GM12878 (cell line): Measurements from ENCODE around the gene BTG4.

Experiments
- EP300 ChIP-seq, 2 experiments: fragments of 150-350 bp in 1 of 2; IDR thresholded peaks; 2 replicates each; pipeline ENCODE4 v1.6.1; 2011 to 2012; ENCODE audit warnings: low read depth in 2 of 2, low read length in 2 of 2, borderline replicate concordance in 1 of 2, improper control_type of control experiment in 1 of 2, inconsistent platforms in 1 of 2; ENCODE audit not compliant: control insufficient read depth in 1 of 2
- EZH2 ChIP-seq: IDR thresholded peaks from 2 replicates; pipeline ENCODE4 v1.6.1; 2012; ENCODE audit warnings: low read depth, mild to moderate bottlenecking, control low read depth, inconsistent platforms, low read length, borderline replicate concordance; ENCODE audit not compliant: control insufficient read depth
- GABPA ChIP-seq: IDR thresholded peaks from 2 replicates; pipeline ENCODE4 v1.6.1; 2014; ENCODE audit warnings: antibody characterized with exemption, low read depth, mild to moderate bottlenecking, inconsistent platforms
- HDAC2 ChIP-seq: fragments of 200-600 bp; sonication (generic); IDR thresholded peaks from 2 replicates; pipeline ENCODE4 v1.6.1; 2017
- IRF5 ChIP-seq: fragments of 450-650 bp; IDR thresholded peaks from 2 replicates; pipeline ENCODE4 v1.6.1; 2017; ENCODE audit warnings: borderline replicate concordance
- JUNB ChIP-seq: IDR thresholded peaks from 2 replicates; pipeline ENCODE4 v1.6.1; 2016; ENCODE audit warnings: antibody characterized with exemption, mild to moderate bottlenecking
- MAX ChIP-seq: IDR thresholded peaks from 2 replicates; pipeline ENCODE4 v1.6.1; 2012; ENCODE audit warnings: low read depth, low read length, improper control_type of control experiment
- RAD51 ChIP-seq: fragments of 450-650 bp; IDR thresholded peaks from 2 replicates; pipeline ENCODE4 v1.6.1; 2016; ENCODE audit warnings: moderate library complexity, mild to moderate bottlenecking, inconsistent platforms
- SMC3 ChIP-seq: IDR thresholded peaks from 2 replicates; pipeline ENCODE4 v1.6.1; 2011; ENCODE audit warnings: low read length, improper control_type of control experiment, borderline replicate concordance
- TF ChIP-seq, protein P1 (sequence below): IDR thresholded peaks from 2 replicates; pipeline ENCODE4 v1.6.1; 2011; ENCODE audit warnings: mild to moderate bottlenecking, low read depth, low read length, moderate library complexity; ENCODE audit not compliant: insufficient replicate concordance
- TF ChIP-seq, protein P2 (sequence below), 3 experiments: IDR thresholded peaks in 2 of 3; conservative IDR thresholded peaks in 1 of 3; 2 replicates each; pipeline ENCODE4 v1.5.1; 2011; ENCODE audit warnings: low read depth in 3 of 3, low read length in 3 of 3, mild to moderate bottlenecking in 3 of 3, control low read depth in 2 of 3, moderate library complexity in 2 of 3, inconsistent platforms in 1 of 3, mixed read lengths in 1 of 3; ENCODE audit not compliant: control insufficient read depth in 2 of 3, insufficient read depth in 1 of 3; ENCODE audit errors: extremely low read depth in 1 of 3
- TF ChIP-seq, protein P3 (sequence below): IDR thresholded peaks from 2 replicates; pipeline ENCODE4 v1.6.1; 2011; ENCODE audit warnings: borderline replicate concordance, low read depth, mild to moderate bottlenecking, moderate library complexity, mixed read lengths, low read length; ENCODE audit not compliant: insufficient read depth; ENCODE audit errors: extremely low read length

GRCh38 chr11:111452817-111453552 is 59.2 kb downstream of the BTG4 start:
- no peak for TF ChIP-seq MAX
- no peak for TF ChIP-seq EP300 (IDR thresholded peaks at IDR 0.05; ENCODE audit: borderline replicate concordance in 1 of 2, control insufficient read depth in 1 of 2, low read depth in 2 of 2, low read length in 2 of 2)
- TF ChIP-seq JUNB, result no peak
- TF ChIP-seq, protein P1, sequence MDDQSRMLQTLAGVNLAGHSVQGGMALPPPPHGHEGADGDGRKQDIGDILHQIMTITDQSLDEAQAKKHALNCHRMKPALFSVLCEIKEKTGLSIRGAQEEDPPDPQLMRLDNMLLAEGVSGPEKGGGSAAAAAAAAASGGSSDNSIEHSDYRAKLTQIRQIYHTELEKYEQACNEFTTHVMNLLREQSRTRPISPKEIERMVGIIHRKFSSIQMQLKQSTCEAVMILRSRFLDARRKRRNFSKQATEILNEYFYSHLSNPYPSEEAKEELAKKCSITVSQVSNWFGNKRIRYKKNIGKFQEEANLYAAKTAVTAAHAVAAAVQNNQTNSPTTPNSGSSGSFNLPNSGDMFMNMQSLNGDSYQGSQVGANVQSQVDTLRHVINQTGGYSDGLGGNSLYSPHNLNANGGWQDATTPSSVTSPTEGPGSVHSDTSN, result no peak
- no peak for TF ChIP-seq GABPA
- no peak for TF ChIP-seq SMC3
- TF ChIP-seq, protein P2, sequence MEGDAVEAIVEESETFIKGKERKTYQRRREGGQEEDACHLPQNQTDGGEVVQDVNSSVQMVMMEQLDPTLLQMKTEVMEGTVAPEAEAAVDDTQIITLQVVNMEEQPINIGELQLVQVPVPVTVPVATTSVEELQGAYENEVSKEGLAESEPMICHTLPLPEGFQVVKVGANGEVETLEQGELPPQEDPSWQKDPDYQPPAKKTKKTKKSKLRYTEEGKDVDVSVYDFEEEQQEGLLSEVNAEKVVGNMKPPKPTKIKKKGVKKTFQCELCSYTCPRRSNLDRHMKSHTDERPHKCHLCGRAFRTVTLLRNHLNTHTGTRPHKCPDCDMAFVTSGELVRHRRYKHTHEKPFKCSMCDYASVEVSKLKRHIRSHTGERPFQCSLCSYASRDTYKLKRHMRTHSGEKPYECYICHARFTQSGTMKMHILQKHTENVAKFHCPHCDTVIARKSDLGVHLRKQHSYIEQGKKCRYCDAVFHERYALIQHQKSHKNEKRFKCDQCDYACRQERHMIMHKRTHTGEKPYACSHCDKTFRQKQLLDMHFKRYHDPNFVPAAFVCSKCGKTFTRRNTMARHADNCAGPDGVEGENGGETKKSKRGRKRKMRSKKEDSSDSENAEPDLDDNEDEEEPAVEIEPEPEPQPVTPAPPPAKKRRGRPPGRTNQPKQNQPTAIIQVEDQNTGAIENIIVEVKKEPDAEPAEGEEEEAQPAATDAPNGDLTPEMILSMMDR (IDR thresholded peaks at IDR 0.05 in 2 of 3, conservative IDR thresholded peaks at IDR 0.05 in 1 of 3; ENCODE audit: control insufficient read depth in 2 of 3, extremely low read depth in 1 of 3, insufficient read depth in 1 of 3, low read depth in 3 of 3, low read length in 3 of 3), result no peak
- TF ChIP-seq EZH2, result no peak
- no peak for TF ChIP-seq IRF5
- TF ChIP-seq, protein P3, sequence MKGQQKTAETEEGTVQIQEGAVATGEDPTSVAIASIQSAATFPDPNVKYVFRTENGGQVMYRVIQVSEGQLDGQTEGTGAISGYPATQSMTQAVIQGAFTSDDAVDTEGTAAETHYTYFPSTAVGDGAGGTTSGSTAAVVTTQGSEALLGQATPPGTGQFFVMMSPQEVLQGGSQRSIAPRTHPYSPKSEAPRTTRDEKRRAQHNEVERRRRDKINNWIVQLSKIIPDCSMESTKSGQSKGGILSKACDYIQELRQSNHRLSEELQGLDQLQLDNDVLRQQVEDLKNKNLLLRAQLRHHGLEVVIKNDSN, result no peak
- no peak for TF ChIP-seq HDAC2
- TF ChIP-seq RAD51, result no peak
